Uterus (tissue), 2 donors: ENCODE measurements around the gene LAMTOR1.

Experiments used
- CTCF ChIP-seq, 4 experiments: fragments of 200-600 bp in 2 of 4; fragments of 450-650 bp in 2 of 4; sonication (generic) in 2 of 4; IDR thresholded peaks; one replicate each; pipeline ENCODE4 v1.5.1; 2016 to 2019; ENCODE audit warnings: antibody characterized with exemption in 4 of 4, mild to moderate bottlenecking in 2 of 4, moderate library complexity in 1 of 4
- POLR2A ChIP-seq, 2 donors: fragments of 450-650 bp; IDR thresholded peaks; one replicate each; pipeline ENCODE4 v1.6.1; 2016; ENCODE audit warnings: antibody characterized with exemption in 2 of 2, mild to moderate bottlenecking in 1 of 2, moderate library complexity in 1 of 2

GRCh38 chr11:72084965-72085364 is 18.1 kb downstream of the LAMTOR1 start:
- TF ChIP-seq POLR2A (IDR thresholded peaks at IDR 0.05), result no peak
- TF ChIP-seq CTCF (IDR thresholded peaks at IDR 0.05), result no peak
